ENCODE results near the gene WDR70.
A peak's percentile ranks its signal among the peaks of the same experiment; 100 is the strongest.

Gene WDR70

GRCh38 chr5:37717276-37717612 lies 338.1 kb downstream of the WDR70 start:
- TF ChIP-seq CTCF (IDR thresholded peaks at IDR 0.05) = no peak

- no peak for TF ChIP-seq CTCF (IDR thresholded peaks at IDR 0.05)
These were observed 338.7 kb downstream of the WDR70 start for GRCh38 chr5:37717613-37718431.

- TF ChIP-seq CTCF (IDR thresholded peaks at IDR 0.05) = no peak
These were observed 341.4 kb downstream of the WDR70 start for GRCh38 chr5:37720550-37720952.

- TF ChIP-seq CTCF (IDR thresholded peaks at IDR 0.05) = no peak
These were observed 342.3 kb downstream of the WDR70 start for GRCh38 chr5:37721447-37721871.

DNA sequence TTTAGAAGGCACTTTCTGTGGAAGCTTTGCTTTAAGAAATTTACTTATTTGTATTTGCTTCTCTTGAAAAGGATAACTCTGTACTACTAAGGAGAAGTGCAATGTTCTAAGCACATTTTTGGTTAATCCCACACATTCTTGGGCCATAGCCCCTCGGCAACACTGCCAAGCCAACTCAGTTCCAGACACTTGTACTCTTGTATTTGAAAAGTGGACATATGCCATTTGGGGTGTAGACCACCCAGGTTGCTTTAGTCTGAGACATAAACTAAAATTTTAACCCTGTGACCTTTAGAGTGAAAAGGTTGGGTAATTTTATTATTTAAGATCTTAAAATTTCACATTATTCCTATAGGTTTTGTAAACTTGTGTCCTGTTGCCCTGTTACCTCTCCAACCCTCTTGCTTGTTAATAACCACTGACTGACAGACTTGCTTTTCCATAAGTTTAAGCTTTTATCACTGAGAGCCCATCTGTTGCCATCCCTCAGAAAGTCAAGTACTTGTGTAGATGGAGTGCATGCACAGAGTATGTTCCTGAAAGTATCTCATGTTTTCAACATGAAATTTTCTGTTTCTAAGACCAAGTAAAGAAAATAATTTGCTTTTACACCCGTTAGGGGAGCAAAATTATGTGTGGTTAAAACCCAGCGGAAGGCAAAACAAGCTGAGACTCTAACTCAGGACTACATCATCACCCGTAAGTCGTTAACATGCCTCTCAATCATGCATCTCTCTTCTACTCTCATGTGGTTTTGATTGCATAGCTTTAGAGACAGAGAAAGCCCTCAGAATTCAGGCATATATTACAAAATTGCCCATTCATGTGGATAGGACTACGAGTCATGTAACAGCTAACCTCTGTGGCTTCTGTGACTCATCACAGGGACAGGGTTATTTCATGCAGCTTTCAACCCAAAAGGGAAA lies 343.4 kb downstream of the WDR70 start:
- no peak for TF ChIP-seq CTCF (IDR thresholded peaks at IDR 0.05)

DNA sequence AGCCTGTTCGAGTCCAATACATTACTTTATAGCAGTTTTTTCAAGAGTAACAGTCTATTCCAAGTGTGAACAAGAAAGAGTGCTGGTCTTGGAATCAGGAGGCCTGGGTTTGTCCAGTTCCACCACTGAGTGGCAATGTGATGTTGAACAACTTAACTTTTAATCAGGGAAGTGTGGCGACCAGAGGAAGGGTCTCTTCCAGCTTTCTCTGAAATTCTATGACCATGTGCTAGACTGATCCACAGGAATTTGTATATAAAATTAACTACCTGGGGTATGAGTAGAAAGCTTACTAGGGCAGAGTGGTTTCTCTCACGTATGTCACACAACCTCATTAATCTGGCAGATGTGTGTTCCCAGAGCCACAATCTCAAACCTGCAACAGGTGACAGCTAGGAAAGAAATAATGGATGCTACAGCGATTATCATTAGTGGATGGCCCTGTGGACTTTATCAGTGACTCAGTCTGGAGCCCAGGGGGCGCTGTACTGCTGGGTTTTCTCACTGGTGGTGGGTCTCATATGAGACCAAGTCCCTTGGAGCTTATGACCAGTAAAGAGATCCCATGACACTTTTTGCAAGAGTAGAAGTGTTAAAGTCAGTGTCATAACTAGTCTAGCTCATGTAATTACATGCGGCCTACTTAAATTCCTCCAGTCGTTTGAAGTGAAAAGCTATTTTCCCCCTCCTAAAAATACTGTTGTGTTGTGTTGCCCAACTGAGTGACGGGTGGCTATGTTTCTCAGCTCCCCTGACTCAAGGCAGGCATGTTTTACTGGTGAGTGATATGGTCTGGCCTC lies 344.2 kb downstream of the WDR70 start:
- peak; percentile 36; the same call in 1 of the 2 replicates for TF ChIP-seq CTCF (IDR thresholded peaks at IDR 0.05)

All from LNCAP (cell line).